Neutrophil (primary cell): ENCODE measurements around the gene RAB27B.

Experiments
- H3K27ac ChIP-seq: fragments of 200-600 bp; sonication (generic); 2 replicates; pipeline ENCODE4 v1.5.1; 2016; ENCODE audit warnings: mild to moderate bottlenecking, moderate library complexity
- H3K27me3 ChIP-seq: fragments of 200-600 bp; sonication (generic); 2 replicates; pipeline ENCODE4 v1.6.0; 2016; ENCODE audit warnings: mild to moderate bottlenecking
- H3K36me3 ChIP-seq: fragments of 200-600 bp; sonication (generic); 2 replicates; pipeline ENCODE4 v1.5.1; 2017
- H3K4me1 ChIP-seq, 2 experiments: fragments of 200-600 bp in 1 of 2; sonication (generic) in 1 of 2; 1 replicate in 1 of 2; 2 replicates in 1 of 2; pipeline versions ENCODE4 v1.5.1 to v1.6.1; 2013 to 2016; ENCODE audit warnings: low read depth in 1 of 2, low read length in 1 of 2, mild to moderate bottlenecking in 1 of 2, moderate library complexity in 1 of 2; ENCODE audit not compliant: control insufficient read depth in 1 of 2, insufficient read depth in 1 of 2
- H3K4me3 ChIP-seq, 2 experiments: fragments of 200-600 bp in 1 of 2; sonication (generic) in 1 of 2; 1 replicate in 1 of 2; 2 replicates in 1 of 2; pipeline ENCODE4 v1.5.1; 2013 to 2016; ENCODE audit warnings: low read depth in 1 of 2, low read length in 1 of 2, mild to moderate bottlenecking in 1 of 2, moderate library complexity in 1 of 2
- H3K9me3 ChIP-seq: fragments of 200-600 bp; sonication (generic); 2 replicates; pipeline ENCODE4 v1.5.1; 2016
- CTCF ChIP-seq: fragments of 200-600 bp; sonication (generic); IDR thresholded peaks from 2 replicates; pipeline ENCODE4 v1.5.1; 2016; ENCODE audit warnings: antibody characterized with exemption

Gene RAB27B

GRCh38 chr18:54856105-54856646, 27.9 kb downstream of the RAB27B start:
- Histone ChIP-seq H3K36me3 (no peaks in the 10 kb centered on the region), H3K27ac (no peak overlapping the region), H3K27me3 (no peaks in the 10 kb centered on the region), H3K4me3 (no peak overlapping the region), H3K9me3 (no peaks in the 10 kb centered on the region), H3K4me1 (peaks cover 18 to 21% of the 10 kb centered on the region in 2 experiments)
- TF ChIP-seq CTCF, result no peak

- Histone ChIP-seq H3K27me3 (no peaks in the 10 kb centered on the region), H3K4me3 (no peak overlapping the region), H3K9me3 (no peaks in the 10 kb centered on the region), H3K27ac (no peak overlapping the region), H3K36me3 (no peaks in the 10 kb centered on the region), H3K4me1 (peaks cover 8 to 12% of the 10 kb centered on the region in 2 experiments)
- no peak for TF ChIP-seq CTCF
Measured at GRCh38 chr18:54857499-54857898, 29.2 kb downstream of the RAB27B start.

GRCh38 chr18:54859667-54860421, 31.6 kb downstream of the RAB27B start:
- no peaks in the 10 kb centered on the region for H3K27me3 ChIP-seq
- no peaks in the 10 kb centered on the region for H3K36me3 ChIP-seq
- H3K4me1 ChIP-seq, result no peaks in the 10 kb centered on the region
- no peaks in the 10 kb centered on the region for H3K9me3 ChIP-seq
- TF ChIP-seq CTCF, result no peak
- H3K27ac ChIP-seq, result no peak overlapping the region
- no peak overlapping the region for H3K4me3 ChIP-seq

GRCh38 chr18:54860941-54861340, 32.7 kb downstream of the RAB27B start:
- no peaks in the 10 kb centered on the region for H3K27me3 ChIP-seq
- no peak for TF ChIP-seq CTCF
- H3K9me3 ChIP-seq, result no peaks in the 10 kb centered on the region
- no peaks in the 10 kb centered on the region for H3K4me1 ChIP-seq
- H3K27ac ChIP-seq, result no peak overlapping the region
- H3K4me3 ChIP-seq, result no peak overlapping the region
- no peaks in the 10 kb centered on the region for H3K36me3 ChIP-seq

- no peak overlapping the region for H3K4me3 ChIP-seq
- no peaks in the 10 kb centered on the region for H3K4me1 ChIP-seq
- no peak for TF ChIP-seq CTCF
- H3K27ac ChIP-seq, result no peak overlapping the region
- H3K27me3 ChIP-seq, result no peaks in the 10 kb centered on the region
- no peaks in the 10 kb centered on the region for H3K9me3 ChIP-seq
- no peaks in the 10 kb centered on the region for H3K36me3 ChIP-seq
Measured at GRCh38 chr18:54867131-54867530, 38.9 kb downstream of the RAB27B start.
